Measurements from ENCODE around the gene REEP3. TPM values are rescaled to one million over a fixed set of nuclear protein-coding genes. Genes with fewer than 3 reads are reported as not detected.

Gene REEP3
- total RNA-seq, 2 donors from 2014 or later, result 30.7 to 33.0 TPM

DNA sequence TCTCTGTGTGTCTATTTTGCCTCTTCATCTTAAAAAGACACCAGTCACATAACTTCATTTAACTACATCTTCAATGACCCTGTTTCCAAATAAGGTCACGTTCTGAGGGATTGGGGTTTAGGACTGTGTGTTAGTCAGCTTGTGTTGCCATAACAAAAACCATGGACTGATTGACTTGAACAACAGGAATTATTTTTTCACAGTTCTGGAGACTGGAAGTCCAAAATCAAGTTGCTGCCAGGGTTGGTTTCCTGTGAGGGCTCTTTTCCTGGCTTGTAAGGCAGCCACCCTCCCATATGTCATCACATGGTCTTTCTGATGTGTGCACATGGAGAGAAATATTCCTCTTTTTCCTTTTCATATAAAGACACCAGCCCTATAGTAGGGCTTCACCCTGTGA, 55.3 kb downstream of the REEP3 start:
- no peak for DNase-seq
- H3K27ac Mint-ChIP-seq, result no peak overlapping the region
- Histone ChIP-seq H3K27me3 (ENCODE audit: control insufficient read depth, insufficient read depth, low read length, poor library complexity, severe bottlenecking) (no peaks in the 10 kb centered on the region), H3K4me3 (ENCODE audit: low read length) (no peak overlapping the region), H3K4me1 (ENCODE audit: control insufficient read depth, insufficient read depth, low read length) (peaks cover 5% of the 10 kb centered on the region), H3K9me3 (ENCODE audit: control insufficient read depth, low read length) (no peaks in the 10 kb centered on the region), H3K27ac (ENCODE audit: low read depth, low read length) (no peak overlapping the region), H3K9ac (ENCODE audit: extremely low read depth, low read length, poor library complexity, severe bottlenecking) (no peak overlapping the region), H3K36me3 (ENCODE audit: control insufficient read depth, insufficient read depth, low read length) (peaks cover 21% of the 10 kb centered on the region)
- no peaks in the 10 kb centered on the region for H3K27me3 Mint-ChIP-seq (ENCODE audit: insufficient read depth)
- H3K9me3 Mint-ChIP-seq, result no peaks in the 10 kb centered on the region
- H3K4me3 Mint-ChIP-seq, result no peak overlapping the region
- 86% methylated on average over 1 of the region's 1 CpG; no CpG with 5 or more reads in 1 of the 2 experiments for WGBS, 2 experiments (ENCODE audit: insufficient coverage in 1 of 2, insufficient read length in 1 of 2)
- peaks cover 27% of the 10 kb centered on the region for H3K36me3 Mint-ChIP-seq (ENCODE audit: low read depth)
- peaks cover 18% of the 10 kb centered on the region for H3K4me1 Mint-ChIP-seq
- no peak for TF ChIP-seq CTCF (conservative IDR thresholded peaks at IDR 0.05)

DNA sequence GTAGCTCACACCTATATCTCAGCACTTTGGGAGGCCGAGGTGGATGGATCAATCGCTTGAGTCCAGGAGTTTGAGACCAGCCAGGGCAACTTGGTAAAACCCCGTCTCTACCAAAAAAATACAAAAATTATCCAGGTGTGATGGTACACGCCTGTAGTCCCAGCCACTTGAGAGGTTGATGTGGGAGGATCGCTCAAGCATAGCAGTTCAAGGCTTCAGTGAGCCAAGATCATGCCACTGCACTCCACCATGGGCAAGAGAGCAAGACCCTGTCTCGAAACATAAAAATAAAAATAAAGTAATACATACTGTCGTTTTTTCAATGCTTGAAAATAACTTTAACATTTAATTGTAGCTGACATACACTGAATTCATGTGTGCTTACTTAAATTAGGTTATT, 57.3 kb downstream of the REEP3 start:
- H3K9me3 Mint-ChIP-seq, result no peaks in the 10 kb centered on the region
- no peak overlapping the region for H3K9ac ChIP-seq (ENCODE audit: extremely low read depth, low read length, poor library complexity, severe bottlenecking)
- H3K27ac Mint-ChIP-seq, result no peak overlapping the region
- peaks cover 27% of the 10 kb centered on the region for H3K36me3 Mint-ChIP-seq (ENCODE audit: low read depth)
- WGBS, 2 experiments (ENCODE audit: insufficient coverage in 1 of 2, insufficient read length in 1 of 2), result 68 to 82% methylated on average over 4 to 6 of the region's 7 CpGs
- H3K4me3 ChIP-seq (ENCODE audit: low read length), result no peak overlapping the region
- no peak overlapping the region for H3K27ac ChIP-seq (ENCODE audit: low read depth, low read length)
- no peaks in the 10 kb centered on the region for H3K4me1 ChIP-seq (ENCODE audit: control insufficient read depth, insufficient read depth, low read length)
- no peaks in the 10 kb centered on the region for H3K27me3 Mint-ChIP-seq (ENCODE audit: insufficient read depth)
- H3K36me3 ChIP-seq (ENCODE audit: control insufficient read depth, insufficient read depth, low read length), result peaks cover 21% of the 10 kb centered on the region
- TF ChIP-seq CTCF (conservative IDR thresholded peaks at IDR 0.05), result no peak
- H3K9me3 ChIP-seq (ENCODE audit: control insufficient read depth, low read length), result no peaks in the 10 kb centered on the region
- no peak overlapping the region for H3K4me3 Mint-ChIP-seq
- peaks cover 3% of the 10 kb centered on the region for H3K4me1 Mint-ChIP-seq
- DNase-seq, result no peak
- H3K27me3 ChIP-seq (ENCODE audit: control insufficient read depth, insufficient read depth, low read length, poor library complexity, severe bottlenecking), result no peaks in the 10 kb centered on the region

- DNase-seq, result no peak
- Mint-ChIP-seq H3K27me3 (ENCODE audit: insufficient read depth) (no peaks in the 10 kb centered on the region), H3K4me3 (no peak overlapping the region), H3K36me3 (ENCODE audit: low read depth) (peaks cover 27% of the 10 kb centered on the region), H3K9me3 (no peaks in the 10 kb centered on the region), H3K4me1 (peaks cover 3% of the 10 kb centered on the region), H3K27ac (no peak overlapping the region)
- no peak overlapping the region for H3K4me3 ChIP-seq (ENCODE audit: low read length)
- H3K4me1 ChIP-seq (ENCODE audit: control insufficient read depth, insufficient read depth, low read length), result no peaks in the 10 kb centered on the region
- H3K9ac ChIP-seq (ENCODE audit: extremely low read depth, low read length, poor library complexity, severe bottlenecking), result no peak overlapping the region
- H3K27me3 ChIP-seq (ENCODE audit: control insufficient read depth, insufficient read depth, low read length, poor library complexity, severe bottlenecking), result no peaks in the 10 kb centered on the region
- peaks cover 18% of the 10 kb centered on the region for H3K36me3 ChIP-seq (ENCODE audit: control insufficient read depth, insufficient read depth, low read length)
- no peak for TF ChIP-seq CTCF (conservative IDR thresholded peaks at IDR 0.05)
- H3K9me3 ChIP-seq (ENCODE audit: control insufficient read depth, low read length), result no peaks in the 10 kb centered on the region
- no peak overlapping the region for H3K27ac ChIP-seq (ENCODE audit: low read depth, low read length)
Measured at GRCh38 chr10:63579371-63580014, 58.3 kb downstream of the REEP3 start.
